Neural crest cell (in vitro differentiated cells): ENCODE data around the gene MINDY2. TPM values are rescaled to one million over a fixed set of nuclear protein-coding genes. Genes with fewer than 3 reads are reported as not detected.
"Not testable (repeated sequence)": the region's sequence is repeated elsewhere in the genome, so short reads cannot be mapped to it uniquely, and the experiment has no call there.

Experiments used
- DNase-seq: peaks from one replicate; pipeline ENCODE4 v3.0.0; 2021; ENCODE audit warnings: low read depth, mixed read lengths, low spot score
- H3K27ac Mint-ChIP-seq: one replicate; pipeline ENCODE4 v1.8.0; 2021; ENCODE audit warnings: mild to moderate bottlenecking, mixed read lengths; ENCODE audit not compliant: unreplicated experiment
- H3K27me3 Mint-ChIP-seq: 2 replicates; pipeline ENCODE4 v1.8.0; 2021; ENCODE audit warnings: low read depth, mild to moderate bottlenecking, mixed read lengths
- H3K36me3 Mint-ChIP-seq: 2 replicates; pipeline ENCODE4 v1.8.0; 2021; ENCODE audit warnings: low read depth, mild to moderate bottlenecking, mixed read lengths
- H3K4me1 Mint-ChIP-seq: 2 replicates; pipeline ENCODE4 v1.8.0; 2021; ENCODE audit warnings: mixed read lengths
- H3K4me3 Mint-ChIP-seq: one replicate; pipeline ENCODE4 v1.8.0; 2021; ENCODE audit warnings: mild to moderate bottlenecking, mixed read lengths
- H3K9me3 Mint-ChIP-seq: 2 replicates; pipeline ENCODE4 v1.8.0; 2021; ENCODE audit warnings: mixed read lengths
- CTCF ChIP-seq: fragments of 200-600 bp; sonication (generic); conservative IDR thresholded peaks from 2 replicates; pipeline ENCODE4 v1.5.0; 2021; ENCODE audit warnings: antibody characterized with exemption, mild to moderate bottlenecking
- total RNA-seq: library from RNA; stranded (reverse); gene quantifications from 2 replicates; pipeline ENCODE4 v1.2.1, GENCODE V29; 2021

The MINDY2 gene
- total RNA-seq, 1 donor from 2014 or later: 14.3 TPM

- Mint-ChIP-seq H3K36me3 (peaks cover 6% of the 10 kb centered on the region), H3K4me3 (no peak overlapping the region), H3K4me1 (peaks cover 24% of the 10 kb centered on the region), H3K9me3 (no peaks in the 10 kb centered on the region), H3K27me3 (no peaks in the 10 kb centered on the region), H3K27ac (no peak overlapping the region)
- DNase-seq: no peak
- TF ChIP-seq CTCF: no peak
These were observed 59.5 kb downstream of the MINDY2 start for GRCh38 chr15:58830556-58830955.

- H3K4me1 Mint-ChIP-seq: peaks cover 24% of the 10 kb centered on the region
- H3K9me3 Mint-ChIP-seq, H3K4me3 Mint-ChIP-seq, H3K27me3 Mint-ChIP-seq, H3K36me3 Mint-ChIP-seq, DNase-seq: not testable (repeated sequence)
- H3K27ac Mint-ChIP-seq: peak overlapping the region; percentile 24
These were observed 62.8 kb downstream of the MINDY2 start for GRCh38 chr15:58833681-58834426.

- Mint-ChIP-seq H3K4me1 (no peaks in the 10 kb centered on the region), H3K4me3 (no peak overlapping the region), H3K36me3 (peaks cover 3% of the 10 kb centered on the region), H3K9me3 (no peaks in the 10 kb centered on the region), H3K27me3 (no peaks in the 10 kb centered on the region), H3K27ac (no peak overlapping the region)
- TF ChIP-seq CTCF: peak; percentile 49
- no peak for DNase-seq
These were observed 68.4 kb downstream of the MINDY2 start for GRCh38 chr15:58839485-58839884.

GRCh38 chr15:58840048-58840447 lies 68.9 kb downstream of the MINDY2 start:
- peaks cover 3% of the 10 kb centered on the region for H3K36me3 Mint-ChIP-seq
- no peak overlapping the region for H3K4me3 Mint-ChIP-seq
- H3K9me3 Mint-ChIP-seq: no peaks in the 10 kb centered on the region
- no peaks in the 10 kb centered on the region for H3K4me1 Mint-ChIP-seq
- DNase-seq: no peak
- H3K27ac Mint-ChIP-seq: no peak overlapping the region
- TF ChIP-seq CTCF: no peak
- no peaks in the 10 kb centered on the region for H3K27me3 Mint-ChIP-seq

GRCh38 chr15:58842713-58843396 lies 71.8 kb downstream of the MINDY2 start:
- no peak for TF ChIP-seq CTCF
- Mint-ChIP-seq H3K36me3 (peaks cover 13% of the 10 kb centered on the region), H3K4me3 (no peak overlapping the region), H3K27me3 (no peaks in the 10 kb centered on the region), H3K9me3 (no peaks in the 10 kb centered on the region), H3K27ac (no peak overlapping the region), H3K4me1 (no peaks in the 10 kb centered on the region)
- DNase-seq: no peak

GRCh38 chr15:58851205-58851604 lies 80.1 kb downstream of the MINDY2 start:
- H3K36me3 Mint-ChIP-seq: peaks cover 11% of the 10 kb centered on the region
- not testable (repeated sequence) for DNase-seq, H3K27me3 Mint-ChIP-seq, H3K9me3 Mint-ChIP-seq, H3K27ac Mint-ChIP-seq, H3K4me1 Mint-ChIP-seq, H3K4me3 Mint-ChIP-seq
